Liver (tissue), 9 donors: ENCODE results near the gene CASP3. TPM values are rescaled to one million over a fixed set of nuclear protein-coding genes. Genes with fewer than 3 reads are reported as not detected.
"Not testable (repeated sequence)": the region's sequence is repeated elsewhere in the genome, so short reads cannot be mapped to it uniquely, and the experiment has no call there.

Source experiments
- DNase-seq: peaks from one replicate; pipeline ENCODE4 v3.0.0-alpha.2; 2017; ENCODE audit warnings: low spot score
- H3K27ac ChIP-seq, 2 donors: one replicate each; pipeline ENCODE4 v1.7.0; 2013; ENCODE audit warnings: inconsistent platforms in 2 of 2, low read length in 2 of 2, control low read depth in 1 of 2, low read depth in 1 of 2, mild to moderate bottlenecking in 1 of 2
- H3K27me3 ChIP-seq, 4 donors: one replicate each; pipeline versions ENCODE4 v1.6.1 to v1.7.0; 2013; ENCODE audit warnings: low read length in 3 of 4, inconsistent platforms in 1 of 4, mild to moderate bottlenecking in 1 of 4, moderate library complexity in 1 of 4; ENCODE audit not compliant: control insufficient read depth in 4 of 4, insufficient read depth in 4 of 4
- H3K36me3 ChIP-seq, 4 donors: one replicate each; pipeline versions ENCODE4 v1.6.1 to v1.7.0; 2013; ENCODE audit warnings: low read length in 3 of 4, mild to moderate bottlenecking in 3 of 4, low read depth in 1 of 4, moderate library complexity in 1 of 4; ENCODE audit not compliant: control insufficient read depth in 4 of 4, insufficient read depth in 3 of 4
- H3K4me1 ChIP-seq, 4 donors: one replicate each; pipeline versions ENCODE4 v1.6.1 to v1.7.0; 2013; ENCODE audit warnings: low read length in 3 of 4, mild to moderate bottlenecking in 3 of 4, moderate library complexity in 1 of 4; ENCODE audit not compliant: control insufficient read depth in 4 of 4, insufficient read depth in 4 of 4
- H3K4me3 ChIP-seq, 3 donors: one replicate each; pipeline versions ENCODE4 v1.6.1 to v1.7.0; 2013; ENCODE audit warnings: low read length in 3 of 3, control low read depth in 1 of 3, low read depth in 1 of 3, mild to moderate bottlenecking in 1 of 3
- H3K9ac ChIP-seq, 2 donors: one replicate each; pipeline ENCODE4 v1.7.0; 2013; ENCODE audit warnings: low read length in 2 of 2, mild to moderate bottlenecking in 2 of 2, moderate library complexity in 2 of 2, control low read depth in 1 of 2, low read depth in 1 of 2
- H3K9me3 ChIP-seq, 4 donors: one replicate each; pipeline versions ENCODE4 v1.6.1 to v1.7.0; 2013; ENCODE audit warnings: low read length in 3 of 4; ENCODE audit not compliant: control insufficient read depth in 4 of 4
- ATF3 ChIP-seq: IDR thresholded peaks from 2 replicates; pipeline ENCODE4 v1.6.1; 2016; ENCODE audit warnings: antibody characterized with exemption
- EGR1 ChIP-seq, 2 donors: IDR thresholded peaks; 2 replicates each; pipeline ENCODE4 v1.6.1; 2016 to 2018; ENCODE audit warnings: antibody characterized with exemption in 2 of 2, low read depth in 2 of 2
- FOXA1 ChIP-seq: IDR thresholded peaks from 2 replicates; pipeline ENCODE4 v1.6.1; 2016; ENCODE audit warnings: antibody characterized with exemption
- FOXA2 ChIP-seq: IDR thresholded peaks from 2 replicates; pipeline ENCODE4 v1.6.1; 2016; ENCODE audit warnings: antibody characterized with exemption
- GABPA ChIP-seq, 2 donors: IDR thresholded peaks in 1 of 2; conservative IDR thresholded peaks in 1 of 2; 2 replicates each; pipeline ENCODE4 v1.6.1; 2016; ENCODE audit warnings: antibody characterized with exemption in 2 of 2, mild to moderate bottlenecking in 1 of 2, moderate library complexity in 1 of 2
- HNF4A ChIP-seq, 2 donors: conservative IDR thresholded peaks; 2 replicates each; pipeline ENCODE4 v1.6.1; 2016; ENCODE audit warnings: antibody characterized with exemption in 2 of 2, mild to moderate bottlenecking in 2 of 2
- HNF4G ChIP-seq: IDR thresholded peaks from 2 replicates; pipeline ENCODE4 v1.6.1; 2016; ENCODE audit warnings: antibody characterized with exemption
- MAX ChIP-seq: IDR thresholded peaks from 2 replicates; pipeline ENCODE4 v1.6.1; 2016; ENCODE audit warnings: antibody characterized with exemption
- NR2F2 ChIP-seq: IDR thresholded peaks from 2 replicates; pipeline ENCODE4 v1.6.1; 2016; ENCODE audit warnings: antibody characterized with exemption
- RAD21 ChIP-seq, 2 donors: IDR thresholded peaks; 2 replicates each; pipeline ENCODE4 v1.6.1; 2016; ENCODE audit warnings: antibody characterized with exemption in 2 of 2, mild to moderate bottlenecking in 2 of 2
- REST ChIP-seq: IDR thresholded peaks from 2 replicates; pipeline ENCODE4 v1.6.1; 2016; ENCODE audit warnings: antibody characterized with exemption, mild to moderate bottlenecking
- RXRA ChIP-seq, 2 donors: IDR thresholded peaks; 2 replicates each; pipeline ENCODE4 v1.6.1; 2017 to 2018; ENCODE audit warnings: antibody characterized with exemption in 2 of 2, mild to moderate bottlenecking in 1 of 2
- TAF1 ChIP-seq: conservative IDR thresholded peaks from 2 replicates; pipeline ENCODE4 v1.6.1; 2016; ENCODE audit warnings: antibody characterized with exemption, mild to moderate bottlenecking
- ZBTB33 ChIP-seq: IDR thresholded peaks from 2 replicates; pipeline ENCODE4 v1.6.1; 2016; ENCODE audit warnings: antibody characterized with exemption
- WGBS: extraction: QIAGEN DNeasy Blood & Tissue Kit; methylation state at CpG from one replicate; pipeline ENCODE4 v1.1.7; 2013; 5-methylcytosine and 5-hydroxymethylcytosine counted together
- polyA plus RNA-seq, 2 donors: library from polyadenylated mRNA; stranded (reverse) in 1 of 2; unstranded in 1 of 2; fragments of 200-250 nt in 1 of 2; fragments of >200 nt in 1 of 2; fragmentation: Nextera tagmentation in 1 of 2; extraction: Ambion mirVana in 1 of 2; gene quantifications; one replicate each; pipeline versions ENCODE4 v1.2.1 to v1.2.3, GENCODE V29; 2013 to 2015
- total RNA-seq, 2 donors: library from RNA; depleted of rRNA; stranded (reverse); fragments of >200 nt; gene quantifications; one replicate each; pipeline ENCODE4 v1.2.3, GENCODE V29; 2014
- donor health status: healthy.
- donor health status: healthy.
- donor health status: healthy.
- donor health status: healthy.
- donor health status: healthy.

Gene CASP3
- total and polyA plus RNA-seq, 4 donors, result 7.8 to 30.1 (median 11.8) TPM

- peaks cover 3 to 23% (median 13%) of the 10 kb centered on the region in 4 donors for H3K36me3 ChIP-seq
- no peaks in the 10 kb centered on the region for H3K27me3 ChIP-seq
- no peaks in the 10 kb centered on the region for H3K9me3 ChIP-seq
- no peak overlapping the region for H3K27ac ChIP-seq
- 85% methylated on average over 7 of the region's 7 CpGs for whole genome bisulfite sequencing
- DNase-seq, result no peak
- H3K4me1 ChIP-seq, result peaks cover 0 to 2% (median 0%) of the 10 kb centered on the region in 4 donors
- H3K4me3 ChIP-seq, result no peak overlapping the region
- H3K9ac ChIP-seq, result no peak overlapping the region
- no peak for TF ChIP-seq RXRA (IDR thresholded peaks at IDR 0.05)
- no peak for TF ChIP-seq HNF4A (conservative IDR thresholded peaks at IDR 0.05)
- no peak for TF ChIP-seq ATF3
- TF ChIP-seq RAD21 (IDR thresholded peaks at IDR 0.05), result no peak
- TF ChIP-seq ZBTB33, result no peak
- TF ChIP-seq MAX, result no peak
- TF ChIP-seq EGR1 (IDR thresholded peaks at IDR 0.05; ENCODE audit: low read depth in 2 of 2), result no peak
- no peak for TF ChIP-seq GABPA (IDR thresholded peaks at IDR 0.05 in 1 of 2, conservative IDR thresholded peaks at IDR 0.05 in 1 of 2)
- TF ChIP-seq REST, result no peak
- TF ChIP-seq FOXA1, result no peak
Observed at GRCh38 chr4:184624972-184625554, 24.2 kb downstream of the CASP3 start.

GRCh38 chr4:184624504-184624903 lies 24.7 kb downstream of the CASP3 start:
- not testable (repeated sequence) for H3K9me3 ChIP-seq, DNase-seq, H3K27ac ChIP-seq, H3K27me3 ChIP-seq, H3K4me1 ChIP-seq, H3K4me3 ChIP-seq, H3K9ac ChIP-seq
- H3K36me3 ChIP-seq, result peaks cover 2 to 17% (median 9%) of the 10 kb centered on the region in 4 donors
- 98% methylated on average over 3 of the region's 3 CpGs for WGBS

GRCh38 chr4:184621518-184621917 lies 27.7 kb downstream of the CASP3 start:
- Histone ChIP-seq H3K9ac (no peak overlapping the region), H3K4me3 (no peak overlapping the region), H3K4me1 (peaks cover 0 to 2% (median 0%) of the 10 kb centered on the region in 4 donors), H3K27me3 (no peaks in the 10 kb centered on the region), H3K9me3 (no peaks in the 10 kb centered on the region), H3K36me3 (peaks cover 0 to 2% (median under 1%) of the 10 kb centered on the region in 4 donors), H3K27ac (no peak overlapping the region)
- TF ChIP-seq ATF3 (no peak), ZBTB33 (no peak), HNF4G (no peak), FOXA2 (no peak), NR2F2 (no peak), TAF1 (no peak), HNF4A (conservative IDR thresholded peaks at IDR 0.05) (peak in 1 of 2 donors; percentile 6), FOXA1 (no peak)
- DNase-seq, result no peak
- WGBS, result 60% methylated on average over 3 of the region's 3 CpGs
